AG04449 (cell line): Measurements from ENCODE around the gene PRKCH.

Experiments used
- CTCF ChIA-PET: fragments of 350-600 bp; formaldehyde crosslinking; extraction: SDS; loops from one replicate; lab custom pipeline; 2021; ENCODE audit warnings: antibody characterized with exemption; lab: Yijun Ruan, JAX
- POLR2A ChIA-PET: fragments of 400-600, 350-600 bp; formaldehyde crosslinking; extraction: SDS; loops from one replicate; lab custom pipeline; 2020; ENCODE audit warnings: antibody characterized with exemption, inconsistent platforms; lab: Yijun Ruan, JAX
- DNase-seq: peaks from one replicate; pipeline ENCODE4 v3.0.0-alpha.2; 2010; ENCODE audit warnings: low read depth, low spot score
- H3K4me3 ChIP-seq: 2 replicates; pipeline ENCODE4 v1.5.1; 2011; ENCODE audit warnings: low read depth, mild to moderate bottlenecking, control low read depth, low read length
- TF ChIP-seq, protein P1 (sequence below): IDR thresholded peaks from one replicate; pipeline ENCODE4 v1.5.1; 2011; ENCODE audit warnings: mild to moderate bottlenecking, moderate library complexity, low read length, control low read depth, inconsistent platforms; ENCODE audit not compliant: insufficient read depth; ENCODE audit errors: missing control alignments

PRKCH gene

DNA sequence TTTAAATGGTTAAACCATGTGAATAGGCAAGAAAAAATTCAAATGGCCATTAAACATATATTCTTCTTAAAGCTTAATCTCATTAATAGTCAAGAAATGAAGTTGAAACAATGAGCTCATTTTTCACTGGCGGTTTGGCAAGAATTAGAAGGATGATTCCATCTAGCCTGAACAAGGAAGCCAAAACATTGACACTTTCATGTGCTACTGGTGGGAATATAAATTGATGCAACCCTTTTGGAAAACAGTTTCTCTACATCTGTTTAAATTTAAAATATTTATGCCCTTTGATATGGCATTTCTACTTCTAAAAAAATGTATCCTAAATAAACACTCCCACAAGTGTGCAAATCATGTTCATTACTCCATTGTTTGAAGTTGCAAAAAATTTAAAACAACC lies 199.2 kb downstream of the PRKCH start:
- ChIA-PET CTCF (interaction anchor here (0.8 to 1.6 kb wide), 2 partner anchors 27 to 44 kb away, joined by 3 to 5 read pairs; no protein-coding TSS in a partner anchor), POLR2A (no interaction called here)
- TF ChIP-seq, protein P1, sequence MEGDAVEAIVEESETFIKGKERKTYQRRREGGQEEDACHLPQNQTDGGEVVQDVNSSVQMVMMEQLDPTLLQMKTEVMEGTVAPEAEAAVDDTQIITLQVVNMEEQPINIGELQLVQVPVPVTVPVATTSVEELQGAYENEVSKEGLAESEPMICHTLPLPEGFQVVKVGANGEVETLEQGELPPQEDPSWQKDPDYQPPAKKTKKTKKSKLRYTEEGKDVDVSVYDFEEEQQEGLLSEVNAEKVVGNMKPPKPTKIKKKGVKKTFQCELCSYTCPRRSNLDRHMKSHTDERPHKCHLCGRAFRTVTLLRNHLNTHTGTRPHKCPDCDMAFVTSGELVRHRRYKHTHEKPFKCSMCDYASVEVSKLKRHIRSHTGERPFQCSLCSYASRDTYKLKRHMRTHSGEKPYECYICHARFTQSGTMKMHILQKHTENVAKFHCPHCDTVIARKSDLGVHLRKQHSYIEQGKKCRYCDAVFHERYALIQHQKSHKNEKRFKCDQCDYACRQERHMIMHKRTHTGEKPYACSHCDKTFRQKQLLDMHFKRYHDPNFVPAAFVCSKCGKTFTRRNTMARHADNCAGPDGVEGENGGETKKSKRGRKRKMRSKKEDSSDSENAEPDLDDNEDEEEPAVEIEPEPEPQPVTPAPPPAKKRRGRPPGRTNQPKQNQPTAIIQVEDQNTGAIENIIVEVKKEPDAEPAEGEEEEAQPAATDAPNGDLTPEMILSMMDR: no peak
- H3K4me3 ChIP-seq: no peak overlapping the region
- no peak for DNase-seq

DNA sequence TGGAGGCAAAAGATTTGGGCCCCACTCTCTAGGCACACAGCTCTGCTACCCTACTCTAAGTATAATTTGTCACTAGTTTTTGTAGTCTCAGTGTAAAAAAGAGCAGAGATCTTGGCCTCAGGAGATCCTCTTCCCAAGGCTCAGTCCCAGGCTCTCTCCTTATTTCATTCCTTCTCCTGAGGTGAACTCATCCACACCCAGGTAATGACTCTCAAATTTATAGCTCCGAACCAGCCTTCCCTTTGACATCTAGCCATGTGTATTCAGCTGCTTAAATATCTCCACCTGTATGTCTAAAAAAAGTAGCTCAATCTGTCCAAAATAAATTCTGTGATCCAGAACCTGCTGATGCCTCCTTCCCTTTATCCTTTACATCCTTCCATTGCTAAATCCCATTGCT lies 200.4 kb downstream of the PRKCH start:
- H3K4me3 ChIP-seq: no peak overlapping the region
- TF ChIP-seq, protein P1: no peak
- CTCF ChIA-PET: interaction anchor here (0.8 to 1.1 kb wide), 3 partner anchors 8 to 47 kb away, joined by 3 read pairs; no protein-coding TSS in a partner anchor
- POLR2A ChIA-PET: no interaction called here
- DNase-seq: no peak

- DNase-seq: no peak
- POLR2A ChIA-PET: interaction anchor here (0.8 kb wide), 1 partner anchor 24 kb away, joined by 3 read pairs; no protein-coding TSS in a partner anchor
- H3K4me3 ChIP-seq: no peak overlapping the region
- TF ChIP-seq, protein P1: no peak
- CTCF ChIA-PET: interaction anchor here (1.0 to 3.4 kb wide), 4 partner anchors 18 to 314 kb away, joined by 3 to 16 read pairs (median 3); no protein-coding TSS in a partner anchor
Measured at GRCh38 chr14:61523751-61524150, 202.4 kb downstream of the PRKCH start.

DNA sequence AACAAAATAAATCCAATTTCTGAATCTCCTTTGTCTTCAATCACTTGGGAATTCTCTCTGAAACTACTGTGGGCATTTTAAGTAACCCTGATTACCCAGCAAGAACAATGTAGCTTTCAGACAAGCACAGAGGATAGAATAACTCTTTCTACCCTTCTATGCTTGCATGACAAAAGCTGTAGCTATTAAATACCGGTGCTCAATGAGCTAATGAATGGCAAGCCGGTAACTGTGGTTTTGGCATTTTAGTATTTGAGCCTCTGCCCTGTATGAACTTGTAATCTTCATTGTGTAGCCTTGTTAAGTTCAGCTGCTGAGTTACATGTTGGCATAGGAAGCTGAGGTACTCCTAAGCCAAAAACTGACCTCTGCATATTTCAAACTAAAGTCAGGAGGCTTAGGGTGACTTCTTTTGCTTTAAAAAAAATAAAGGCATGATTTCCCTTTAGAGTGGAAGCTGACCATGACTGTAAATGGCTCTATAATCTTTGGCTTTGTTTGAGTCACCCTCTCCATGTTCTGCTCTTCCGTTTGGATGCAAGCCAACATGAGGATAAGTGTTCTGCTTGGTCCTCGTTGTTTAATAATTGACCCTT lies 202.9 kb downstream of the PRKCH start:
- TF ChIP-seq, protein P1: no peak
- no peak overlapping the region for H3K4me3 ChIP-seq
- CTCF ChIA-PET: interaction anchor here (1.0 to 3.4 kb wide), 4 partner anchors 21 to 314 kb away, joined by 3 to 16 read pairs (median 3); no protein-coding TSS in a partner anchor
- POLR2A ChIA-PET: interaction anchor here (0.5 to 1.2 kb wide), 3 partner anchors 12 to 23 kb away, joined by 3 read pairs; no protein-coding TSS in a partner anchor
- no peak for DNase-seq

DNA sequence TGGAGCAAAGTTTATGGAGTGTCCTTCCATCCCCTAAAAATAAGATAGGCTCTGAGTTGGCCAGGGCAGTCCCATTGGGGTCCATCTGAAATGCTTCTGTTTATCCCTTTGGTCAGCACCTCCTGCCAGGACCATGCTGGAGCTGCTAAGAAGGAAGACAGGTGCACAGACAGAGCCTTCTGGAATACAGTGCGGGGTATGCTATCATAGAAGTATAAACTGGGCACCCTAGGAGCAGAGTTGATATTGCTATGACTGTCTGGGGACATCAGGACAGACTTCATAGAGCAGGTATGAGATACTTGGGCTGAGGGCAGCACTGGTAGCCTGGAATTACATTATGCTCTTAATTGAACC lies 203.5 kb downstream of the PRKCH start:
- no peak overlapping the region for H3K4me3 ChIP-seq
- POLR2A ChIA-PET: interaction anchor here (0.5 to 1.2 kb wide), 2 partner anchors 13 to 21 kb away, joined by 3 read pairs; no protein-coding TSS in a partner anchor
- CTCF ChIA-PET: interaction anchor here (0.7 to 3.4 kb wide), 5 partner anchors 12 to 313 kb away, joined by 3 to 16 read pairs (median 3); no protein-coding TSS in a partner anchor
- TF ChIP-seq, protein P1: no peak
- DNase-seq: no peak

GRCh38 chr14:61525293-61526011 lies 204.1 kb downstream of the PRKCH start:
- H3K4me3 ChIP-seq: no peak overlapping the region
- no peak for DNase-seq
- CTCF ChIA-PET: interaction anchor here (0.5 to 3.4 kb wide), 7 partner anchors 11 to 1699 kb away, joined by 3 to 16 read pairs (median 3); no protein-coding TSS in a partner anchor
- POLR2A ChIA-PET: interaction anchor here (0.5 to 1.2 kb wide), 4 partner anchors 13 to 61 kb away, joined by 3 read pairs; no protein-coding TSS in a partner anchor
- TF ChIP-seq, protein P1: no peak
